Endothelial cell of umbilical vein (primary cell): ENCODE data around the gene TRIM52. TPM values are rescaled to one million over a fixed set of nuclear protein-coding genes. Genes with fewer than 3 reads are reported as not detected.

ENCODE experiments used
- BruUV-seq: library from RNA; stranded (reverse); fragments of 400-500 nt; replicated peaks from 2 replicates; lab custom pipeline; 2021; lab: Mats Ljungman, UMichigan
- CTCF ChIA-PET: fragments of 300-600, 350-600 bp; sonication (Branson Sonifier 250); formaldehyde crosslinking; loops from one replicate; lab custom pipeline; 2021; ENCODE audit warnings: antibody characterized with exemption, inconsistent platforms; lab: Charles Lee
- POLR2A ChIA-PET: fragments of 300-600, 350-600 bp; sonication (Branson Sonifier 250); formaldehyde crosslinking; loops from one replicate; lab custom pipeline; 2021; ENCODE audit warnings: antibody characterized with exemption, inconsistent platforms; lab: Charles Lee
- DNase-seq: peaks from one replicate; pipeline ENCODE4 v3.0.0-alpha.2; 2011; ENCODE audit warnings: low read depth, low spot score
- FAIRE-seq: peaks from 2 replicates; lab custom pipeline; 2011; peaks lifted over from hg19 to GRCh38; lab: Jason Lieb, UNC
- H2AFZ ChIP-seq: 2 replicates; pipeline ENCODE4 v1.6.0; 2012; ENCODE audit warnings: low read depth, low read length, control low read depth, inconsistent platforms
- H3K27ac ChIP-seq: 2 replicates; pipeline ENCODE4 v1.5.1; 2011; ENCODE audit warnings: low read depth, mild to moderate bottlenecking, control low read depth, low read length, moderate library complexity; ENCODE audit not compliant: insufficient read depth
- H3K27me3 ChIP-seq, 2 experiments: 2 replicates each; pipeline versions ENCODE4 v1.6.0 to v1.6.1; 2011; ENCODE audit warnings: low read length in 2 of 2, mixed read lengths in 1 of 2; ENCODE audit not compliant: control insufficient read depth in 2 of 2, insufficient read depth in 2 of 2
- H3K36me3 ChIP-seq, 2 experiments: 2 replicates in 1 of 2; 3 replicates in 1 of 2; pipeline ENCODE4 v1.5.1; 2011; ENCODE audit warnings: low read length in 2 of 2, mild to moderate bottlenecking in 1 of 2, moderate library complexity in 1 of 2; ENCODE audit not compliant: control insufficient read depth in 2 of 2, insufficient read depth in 2 of 2; ENCODE audit errors: extremely low read depth in 1 of 2
- H3K4me1 ChIP-seq: 3 replicates; pipeline ENCODE4 v1.5.1; 2011; ENCODE audit warnings: mild to moderate bottlenecking, low read length; ENCODE audit not compliant: control insufficient read depth, insufficient read depth; ENCODE audit errors: extremely low read depth
- H3K4me2 ChIP-seq: 2 replicates; pipeline ENCODE4 v1.6.1; 2011; ENCODE audit warnings: low read length, control low read depth, mixed read lengths; ENCODE audit not compliant: insufficient read depth
- H3K4me3 ChIP-seq, 3 experiments: fragments of 200-600 bp in 1 of 3; sonication (generic), shearing (Covaris generic) in 1 of 3; replicated peaks in 1 of 3; 2 replicates each; pipeline ENCODE4 v1.5.1; 2011 to 2016; ENCODE audit warnings: control low read depth in 3 of 3, low read length in 3 of 3, mild to moderate bottlenecking in 2 of 3, inconsistent platforms in 1 of 3, low read depth in 1 of 3, moderate library complexity in 1 of 3; ENCODE audit not compliant: insufficient read depth in 1 of 3
- H3K79me2 ChIP-seq: 2 replicates; pipeline ENCODE4 v1.6.0; 2012; ENCODE audit warnings: low read length, inconsistent platforms; ENCODE audit not compliant: control insufficient read depth, insufficient read depth
- H3K9ac ChIP-seq: replicated peaks from 2 replicates; pipeline ENCODE3; 2011; ENCODE audit warnings: low read length, control low read depth; ENCODE audit not compliant: insufficient read depth; ENCODE audit errors: extremely low read depth
- H3K9me1 ChIP-seq: replicated peaks from 3 replicates; pipeline ENCODE4 v1.6.0; 2011; ENCODE audit warnings: mild to moderate bottlenecking, low read length; ENCODE audit not compliant: control insufficient read depth, insufficient read depth; ENCODE audit errors: extremely low read depth
- H3K9me3 ChIP-seq: replicated peaks from 2 replicates; pipeline ENCODE4 v1.5.1; 2012; ENCODE audit warnings: low read length, inconsistent platforms; ENCODE audit not compliant: control insufficient read depth, insufficient read depth
- H4K20me1 ChIP-seq: replicated peaks from 2 replicates; pipeline ENCODE3; 2011; ENCODE audit warnings: mild to moderate bottlenecking, low read length; ENCODE audit not compliant: control insufficient read depth, insufficient read depth; ENCODE audit errors: extremely low read depth
- EZH2 ChIP-seq: IDR thresholded peaks from 2 replicates; pipeline ENCODE4 v1.6.1; 2012; ENCODE audit warnings: borderline replicate concordance, low read depth, mild to moderate bottlenecking, moderate library complexity, low read length, inconsistent platforms; ENCODE audit not compliant: severe bottlenecking
- FOS ChIP-seq: IDR thresholded peaks from 2 replicates; pipeline ENCODE4 v1.6.1; 2011; ENCODE audit warnings: mild to moderate bottlenecking, low read length, moderate library complexity, borderline replicate concordance; ENCODE audit not compliant: insufficient read depth
- GATA2 ChIP-seq: IDR thresholded peaks from 2 replicates; pipeline ENCODE4 v1.7.0; 2011; ENCODE audit warnings: low read depth, mild to moderate bottlenecking, moderate library complexity, mixed read lengths, low read length; ENCODE audit not compliant: insufficient read length, insufficient read depth
- JUN ChIP-seq: IDR thresholded peaks from 2 replicates; pipeline ENCODE4 v1.6.1; 2011; ENCODE audit warnings: borderline replicate concordance, low read depth; ENCODE audit not compliant: insufficient read length, insufficient read depth
- MYC ChIP-seq: IDR thresholded peaks from one replicate; pipeline ENCODE4 v1.6.1; 2011; ENCODE audit warnings: mild to moderate bottlenecking, low read depth, low read length
- POLR2A ChIP-seq: IDR thresholded peaks from 2 replicates; pipeline ENCODE4 v1.6.1; 2012; ENCODE audit warnings: low read depth, mild to moderate bottlenecking, control low read depth, low read length
- POLR2AphosphoS5 ChIP-seq: IDR thresholded peaks from 2 replicates; pipeline ENCODE4 v1.6.1; 2012; ENCODE audit warnings: low read depth, mild to moderate bottlenecking, control low read depth, low read length, moderate library complexity; ENCODE audit not compliant: insufficient read depth
- dilution Hi-C: fragments of 300-500 bp; cut with MboI; formaldehyde crosslinking; loops from one replicate; pipeline ENCODE4 v1.15.0; 2019; ENCODE audit warnings: low sequenced_read_pairs; ENCODE audit not compliant: extremely low pct_ligation_motif_present
- intact Hi-C: fragments of 100-400 bp; cut with micrococcal nuclease; formaldehyde crosslinking; loops from one replicate; pipeline ENCODE4 v1.10.0; 2022
- polyA plus RNA-seq, 4 experiments: library from polyadenylated mRNA; depleted of rRNA in 3 of 4; stranded (reverse) in 3 of 4; unstranded in 1 of 4; fragments of >200 nt; gene quantifications; 2 replicates each; pipeline versions ENCODE4 v1.2.1 to v1.2.3, GENCODE V29; 2011 to 2012; ENCODE audit warnings: missing spikeins in 1 of 4
- total RNA-seq: library from RNA; stranded (reverse); gene quantifications from 2 replicates; pipeline ENCODE4 v1.2.3, GENCODE V29; 2021
- TF ChIP-seq, protein P1 (sequence below): IDR thresholded peaks from 2 replicates; pipeline ENCODE4 v1.6.1; 2011; ENCODE audit not compliant: insufficient read depth, insufficient read length
- TF ChIP-seq, protein P2 (sequence below), 2 donors: IDR thresholded peaks; 1 replicate in 1 of 2; 2 replicates in 1 of 2; pipeline ENCODE4 v1.5.1; 2011; ENCODE audit warnings: low read length in 2 of 2, mild to moderate bottlenecking in 2 of 2, moderate library complexity in 2 of 2, control low read depth in 1 of 2, inconsistent platforms in 1 of 2, low read depth in 1 of 2; ENCODE audit not compliant: insufficient read depth in 1 of 2; ENCODE audit errors: extremely low read depth in 1 of 2

TRIM52 gene
- total and polyA plus RNA-seq, 2 donors (not counting 3 experiments of a cell fraction or from before 2014, with no cell fraction given): 5.6 to 10.1 TPM

- H3K27ac ChIP-seq: no peak overlapping the region
- H3K27me3 ChIP-seq: no peaks in the 10 kb centered on the region
- H2AFZ ChIP-seq: no peak overlapping the region
- ChIA-PET POLR2A (no interaction called here), CTCF (no interaction called here)
- H4K20me1 ChIP-seq: no peaks in the 10 kb centered on the region
- no peaks in the 10 kb centered on the region for H3K9me1 ChIP-seq
- no TSS peak for BruUV-seq
- peak overlapping the region in 1 of 3 experiments; percentile 40 for H3K4me3 ChIP-seq
- H3K36me3 ChIP-seq: no peaks in the 10 kb centered on the region
- no peak for FAIRE-seq
- DNase-seq: no peak
- intact Hi-C loops: no loop called here
- dilution Hi-C loops: no loop called here
- H3K9me3 ChIP-seq: no peaks in the 10 kb centered on the region
- H3K9ac ChIP-seq: peak overlapping the region; percentile 22
- H3K79me2 ChIP-seq: peaks cover 68% of the 10 kb centered on the region
- H3K4me1 ChIP-seq: peaks cover 29% of the 10 kb centered on the region
- H3K4me2 ChIP-seq: peak overlapping the region; percentile 32
- no peak for TF ChIP-seq POLR2A
- no peak for TF ChIP-seq POLR2AphosphoS5
- no peak for TF ChIP-seq FOS
- TF ChIP-seq GATA2: no peak
- TF ChIP-seq, protein P1, sequence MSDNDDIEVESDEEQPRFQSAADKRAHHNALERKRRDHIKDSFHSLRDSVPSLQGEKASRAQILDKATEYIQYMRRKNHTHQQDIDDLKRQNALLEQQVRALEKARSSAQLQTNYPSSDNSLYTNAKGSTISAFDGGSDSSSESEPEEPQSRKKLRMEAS: no peak
- TF ChIP-seq JUN: no peak
- no peak for TF ChIP-seq EZH2
- no peak for TF ChIP-seq MYC
- TF ChIP-seq, protein P2, sequence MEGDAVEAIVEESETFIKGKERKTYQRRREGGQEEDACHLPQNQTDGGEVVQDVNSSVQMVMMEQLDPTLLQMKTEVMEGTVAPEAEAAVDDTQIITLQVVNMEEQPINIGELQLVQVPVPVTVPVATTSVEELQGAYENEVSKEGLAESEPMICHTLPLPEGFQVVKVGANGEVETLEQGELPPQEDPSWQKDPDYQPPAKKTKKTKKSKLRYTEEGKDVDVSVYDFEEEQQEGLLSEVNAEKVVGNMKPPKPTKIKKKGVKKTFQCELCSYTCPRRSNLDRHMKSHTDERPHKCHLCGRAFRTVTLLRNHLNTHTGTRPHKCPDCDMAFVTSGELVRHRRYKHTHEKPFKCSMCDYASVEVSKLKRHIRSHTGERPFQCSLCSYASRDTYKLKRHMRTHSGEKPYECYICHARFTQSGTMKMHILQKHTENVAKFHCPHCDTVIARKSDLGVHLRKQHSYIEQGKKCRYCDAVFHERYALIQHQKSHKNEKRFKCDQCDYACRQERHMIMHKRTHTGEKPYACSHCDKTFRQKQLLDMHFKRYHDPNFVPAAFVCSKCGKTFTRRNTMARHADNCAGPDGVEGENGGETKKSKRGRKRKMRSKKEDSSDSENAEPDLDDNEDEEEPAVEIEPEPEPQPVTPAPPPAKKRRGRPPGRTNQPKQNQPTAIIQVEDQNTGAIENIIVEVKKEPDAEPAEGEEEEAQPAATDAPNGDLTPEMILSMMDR (IDR thresholded peaks at IDR 0.05; ENCODE audit: extremely low read depth in 1 of 2, insufficient read depth in 1 of 2, low read depth in 1 of 2, low read length in 2 of 2): no peak
Measured at GRCh38 chr5:181248277-181248676, 12.7 kb downstream of the TRIM52 start.
